ENCODE data around the gene CCDC12.

- TF ChIP-seq CTCF (IDR thresholded peaks at IDR 0.05) (no peak), EZH2 (IDR thresholded peaks at IDR 0.05) (no peak), EZH2phosphoT487 (IDR thresholded peaks at IDR 0.05) (no peak)
Measured at GRCh38 chr3:46916278-46916677, 60.3 kb downstream of the CCDC12 start.
